ENCODE results near the gene PKD2L2.

DNA sequence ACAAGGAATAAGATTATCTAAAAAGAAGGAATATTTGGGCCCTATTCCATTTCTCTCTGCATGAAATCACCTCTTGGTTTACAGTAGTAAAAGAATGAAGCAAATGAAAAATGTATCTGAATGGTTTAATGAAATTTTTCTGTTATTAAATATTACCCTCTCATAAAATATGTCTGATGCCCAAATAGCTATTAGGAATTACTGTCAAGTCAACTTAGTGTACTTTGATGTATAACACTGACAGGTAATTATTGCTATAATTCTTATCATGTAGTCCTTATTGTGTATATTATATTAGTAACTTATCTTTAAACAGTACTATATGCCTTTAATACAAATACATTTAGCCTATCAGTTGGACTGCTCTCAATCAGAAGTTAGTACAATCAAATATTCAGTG is 13.2 kb upstream of the PKD2L2 start:
- TF ChIP-seq EP300 (IDR thresholded peaks at IDR 0.05) = no peak
- no peak for TF ChIP-seq POLR2A (IDR thresholded peaks at IDR 0.05)
- TF ChIP-seq CTCF (IDR thresholded peaks at IDR 0.05) = no peak
- TF ChIP-seq POLR2AphosphoS5 (IDR thresholded peaks at IDR 0.05) = no peak

Measured in upper lobe of left lung (tissue), 4 donors.